Measurements from ENCODE around the gene ESX1.
A peak's percentile ranks its signal among the peaks of the same experiment; 100 is the strongest.

- TF ChIP-seq CTCF (IDR thresholded peaks at IDR 0.05; ENCODE audit: extremely low read depth in 1 of 2, insufficient read depth in 1 of 2, low read depth in 1 of 2, low read length in 2 of 2), result peak; percentile 49 to 55
- TF ChIP-seq EZH2 (IDR thresholded peaks at IDR 0.05; ENCODE audit: borderline replicate concordance, low read depth, low read length, severe bottlenecking), result no peak
- no peak for TF ChIP-seq POLR2AphosphoS5 (IDR thresholded peaks at IDR 0.05; ENCODE audit: insufficient read depth, low read depth, low read length)
- no peak for TF ChIP-seq POLR2A (IDR thresholded peaks at IDR 0.05; ENCODE audit: low read depth, low read length)
- TF ChIP-seq MYC (IDR thresholded peaks at IDR 0.05; ENCODE audit: low read depth, low read length), result no peak
- no peak for TF ChIP-seq FOS (IDR thresholded peaks at IDR 0.05; ENCODE audit: borderline replicate concordance, insufficient read depth, low read length)
- TF ChIP-seq JUN (IDR thresholded peaks at IDR 0.05; ENCODE audit: borderline replicate concordance, insufficient read depth, insufficient read length, low read depth), result no peak
- no peak for TF ChIP-seq MAX (IDR thresholded peaks at IDR 0.05; ENCODE audit: insufficient read depth, insufficient read length)
- no peak for TF ChIP-seq GATA2 (IDR thresholded peaks at IDR 0.05; ENCODE audit: insufficient read depth, insufficient read length, low read depth, low read length)
Measured at GRCh38 chrX:104270916-104271512, 16.3 kb upstream of the ESX1 start.

All from endothelial cell of umbilical vein (primary cell).